ENCODE measurements around the gene SETD3.

The SETD3 gene

GRCh38 chr14:99351166-99352007, 129.3 kb downstream of the SETD3 start:
- no peaks in the 10 kb centered on the region for H3K4me1 ChIP-seq (ENCODE audit: control insufficient read depth in 2 of 2, insufficient read depth in 1 of 2, low read depth in 1 of 2, low read length in 2 of 2)
- no peak overlapping the region for H2BK120ac ChIP-seq (ENCODE audit: low read depth, low read length)
- H2BK15ac ChIP-seq (ENCODE audit: low read length) = no peak overlapping the region
- no peaks in the 10 kb centered on the region for H3K36me3 ChIP-seq (replicated peaks in 1 of 2; ENCODE audit: control insufficient read depth in 2 of 2, insufficient read depth in 2 of 2, low read length in 2 of 2)
- no peak overlapping the region for H2BK12ac ChIP-seq (ENCODE audit: low read length)
- H3K14ac ChIP-seq (ENCODE audit: low read length) = peak overlapping the region; percentile 6
- H3K9me3 ChIP-seq (replicated peaks in 1 of 2; ENCODE audit: control insufficient read depth in 2 of 2, insufficient read depth in 1 of 2, low read depth in 1 of 2, low read length in 2 of 2) = no peaks in the 10 kb centered on the region
- H3K23ac ChIP-seq (ENCODE audit: low read depth, low read length, poor library complexity) = peak overlapping the region; percentile 75
- no peak overlapping the region for H4K8ac ChIP-seq (ENCODE audit: low read depth, low read length)
- H3K4me2 ChIP-seq (ENCODE audit: insufficient read depth, low read length, poor library complexity, severe bottlenecking) = no peak overlapping the region
- H3K18ac ChIP-seq (ENCODE audit: low read length) = peak overlapping the region; percentile 8
- no peak overlapping the region for H3K9ac ChIP-seq (ENCODE audit: low read depth, low read length, poor library complexity)
- H4K91ac ChIP-seq (ENCODE audit: low read depth, low read length, poor library complexity) = no peak overlapping the region
- no peak overlapping the region for H3K4me3 ChIP-seq (ENCODE audit: low read length in 2 of 2)
- peaks cover 0 to 20% (median 0%) of the 10 kb centered on the region in 3 experiments for H3K27me3 ChIP-seq (ENCODE audit: control insufficient read depth in 3 of 3, insufficient read depth in 3 of 3, low read depth in 1 of 3, low read length in 3 of 3)
- no peak overlapping the region for H2AK5ac ChIP-seq (ENCODE audit: low read depth, low read length)
- H3K4ac ChIP-seq (ENCODE audit: low read length) = no peak overlapping the region
- no peak overlapping the region for H3K27ac ChIP-seq (replicated peaks; ENCODE audit: low read length)
- no peak overlapping the region for H2AFZ ChIP-seq (ENCODE audit: low read length)
- peak overlapping the region; percentile 79 for H2BK5ac ChIP-seq (ENCODE audit: low read length)
- no peaks in the 10 kb centered on the region for H3K79me1 ChIP-seq (ENCODE audit: low read depth, low read length)
- DNase-seq (ENCODE audit: low spot score) = no peak
- WGBS, 2 donors (ENCODE audit: extremely low coverage in 2 of 2, insufficient read length in 2 of 2, insufficient replicate concordance in 1 of 2) = no CpG with 5 or more reads among the region's 14 CpGs

- H3K23ac ChIP-seq (ENCODE audit: low read depth, low read length, poor library complexity) = no peak overlapping the region
- no peak overlapping the region for H2BK120ac ChIP-seq (ENCODE audit: low read depth, low read length)
- H3K14ac ChIP-seq (ENCODE audit: low read length) = no peak overlapping the region
- no peak overlapping the region for H3K4me2 ChIP-seq (ENCODE audit: insufficient read depth, low read length, poor library complexity, severe bottlenecking)
- DNase-seq (ENCODE audit: low spot score) = no peak
- no peak overlapping the region for H2BK5ac ChIP-seq (ENCODE audit: low read length)
- no peaks in the 10 kb centered on the region for H3K79me1 ChIP-seq (ENCODE audit: low read depth, low read length)
- no peak overlapping the region for H3K9ac ChIP-seq (ENCODE audit: low read depth, low read length, poor library complexity)
- peak overlapping the region; percentile 1 for H2AK5ac ChIP-seq (ENCODE audit: low read depth, low read length)
- H3K4me1 ChIP-seq (ENCODE audit: control insufficient read depth in 2 of 2, insufficient read depth in 1 of 2, low read depth in 1 of 2, low read length in 2 of 2) = peaks cover 0 to under 1% of the 10 kb centered on the region in 2 donors
- no peak overlapping the region for H3K18ac ChIP-seq (ENCODE audit: low read length)
- WGBS, 2 donors (ENCODE audit: extremely low coverage in 2 of 2, insufficient read length in 2 of 2, insufficient replicate concordance in 1 of 2) = no CpG with 5 or more reads among the region's 12 CpGs
- H4K91ac ChIP-seq (ENCODE audit: low read depth, low read length, poor library complexity) = no peak overlapping the region
- H2AFZ ChIP-seq (ENCODE audit: low read length) = no peak overlapping the region
- no peak overlapping the region for H3K27ac ChIP-seq (replicated peaks; ENCODE audit: low read length)
- H4K8ac ChIP-seq (ENCODE audit: low read depth, low read length) = no peak overlapping the region
- H2BK15ac ChIP-seq (ENCODE audit: low read length) = no peak overlapping the region
- H3K4me3 ChIP-seq (ENCODE audit: low read length in 2 of 2) = no peak overlapping the region
- H3K9me3 ChIP-seq (replicated peaks in 1 of 2; ENCODE audit: control insufficient read depth in 2 of 2, insufficient read depth in 1 of 2, low read depth in 1 of 2, low read length in 2 of 2) = no peaks in the 10 kb centered on the region
- peaks cover 0 to 22% (median 0%) of the 10 kb centered on the region in 3 experiments for H3K27me3 ChIP-seq (ENCODE audit: control insufficient read depth in 3 of 3, insufficient read depth in 3 of 3, low read depth in 1 of 3, low read length in 3 of 3)
- no peak overlapping the region for H2BK12ac ChIP-seq (ENCODE audit: low read length)
- H3K4ac ChIP-seq (ENCODE audit: low read length) = no peak overlapping the region
- H3K36me3 ChIP-seq (replicated peaks in 1 of 2; ENCODE audit: control insufficient read depth in 2 of 2, insufficient read depth in 2 of 2, low read length in 2 of 2) = no peaks in the 10 kb centered on the region
These were observed 129.9 kb downstream of the SETD3 start for GRCh38 chr14:99350751-99351150.

GRCh38 chr14:99349721-99350495, 130.8 kb downstream of the SETD3 start:
- H2BK120ac ChIP-seq (ENCODE audit: low read depth, low read length) = no peak overlapping the region
- no peak overlapping the region for H3K9ac ChIP-seq (ENCODE audit: low read depth, low read length, poor library complexity)
- H3K4me1 ChIP-seq (ENCODE audit: control insufficient read depth in 2 of 2, insufficient read depth in 1 of 2, low read depth in 1 of 2, low read length in 2 of 2) = peaks cover 0 to 1% of the 10 kb centered on the region in 2 donors
- no CpG with 5 or more reads among the region's 13 CpGs for WGBS, 2 donors (ENCODE audit: extremely low coverage in 2 of 2, insufficient read length in 2 of 2, insufficient replicate concordance in 1 of 2)
- H3K9me3 ChIP-seq (replicated peaks in 1 of 2; ENCODE audit: control insufficient read depth in 2 of 2, insufficient read depth in 1 of 2, low read depth in 1 of 2, low read length in 2 of 2) = no peaks in the 10 kb centered on the region
- no peaks in the 10 kb centered on the region for H3K79me1 ChIP-seq (ENCODE audit: low read depth, low read length)
- H4K91ac ChIP-seq (ENCODE audit: low read depth, low read length, poor library complexity) = no peak overlapping the region
- H3K4me2 ChIP-seq (ENCODE audit: insufficient read depth, low read length, poor library complexity, severe bottlenecking) = no peak overlapping the region
- no peaks in the 10 kb centered on the region for H3K36me3 ChIP-seq (replicated peaks in 1 of 2; ENCODE audit: control insufficient read depth in 2 of 2, insufficient read depth in 2 of 2, low read length in 2 of 2)
- H3K23ac ChIP-seq (ENCODE audit: low read depth, low read length, poor library complexity) = no peak overlapping the region
- peaks cover 0 to 22% (median 0%) of the 10 kb centered on the region in 3 experiments for H3K27me3 ChIP-seq (ENCODE audit: control insufficient read depth in 3 of 3, insufficient read depth in 3 of 3, low read depth in 1 of 3, low read length in 3 of 3)
- peak overlapping the region; percentile 57 for H3K14ac ChIP-seq (ENCODE audit: low read length)
- no peak overlapping the region for H2BK5ac ChIP-seq (ENCODE audit: low read length)
- H3K18ac ChIP-seq (ENCODE audit: low read length) = peak overlapping the region; percentile 56
- no peak overlapping the region for H2BK15ac ChIP-seq (ENCODE audit: low read length)
- H2AFZ ChIP-seq (ENCODE audit: low read length) = peak overlapping the region; percentile 17
- H3K27ac ChIP-seq (replicated peaks; ENCODE audit: low read length) = no peak overlapping the region
- H3K4me3 ChIP-seq (ENCODE audit: low read length in 2 of 2) = no peak overlapping the region
- DNase-seq (ENCODE audit: low spot score) = no peak
- H4K8ac ChIP-seq (ENCODE audit: low read depth, low read length) = no peak overlapping the region
- H2BK12ac ChIP-seq (ENCODE audit: low read length) = no peak overlapping the region
- peak overlapping the region; percentile 1 for H2AK5ac ChIP-seq (ENCODE audit: low read depth, low read length)
- no peak overlapping the region for H3K4ac ChIP-seq (ENCODE audit: low read length)
